ENCODE measurements around the gene NEK9.
A peak's percentile ranks its signal among the peaks of the same experiment; 100 is the strongest.
"Not testable (repeated sequence)": the region's sequence is repeated elsewhere in the genome, so short reads cannot be mapped to it uniquely, and the experiment has no call there.

Gene NEK9

DNA sequence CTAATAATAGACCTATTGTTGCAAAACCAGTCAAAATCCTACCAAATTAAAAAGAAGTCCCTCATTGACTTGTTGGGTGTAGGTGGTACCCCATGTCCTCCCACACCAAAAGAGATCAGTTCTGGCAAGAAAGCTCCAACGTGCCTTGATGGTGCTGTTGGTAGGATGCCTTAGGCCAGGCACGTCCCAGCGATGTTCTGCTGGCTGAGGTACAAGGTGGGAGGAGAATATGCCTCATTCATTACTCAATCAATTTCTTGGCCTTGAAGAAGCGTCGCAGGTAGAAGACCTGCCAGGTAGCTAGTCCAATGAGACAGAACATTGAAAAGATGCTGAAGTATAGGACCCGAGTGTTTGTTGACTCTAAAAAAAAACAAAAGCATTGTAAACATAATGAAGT, 7.8 kb upstream of the NEK9 start:
- DNase-seq = no peak
- TF ChIP-seq GATA1 (IDR thresholded peaks at IDR 0.05; ENCODE audit: low read depth, low read length) = no peak
- TF ChIP-seq POLR2A (IDR thresholded peaks at IDR 0.05; ENCODE audit: low read length) = no peak

- TF ChIP-seq POLR2A (IDR thresholded peaks at IDR 0.05; ENCODE audit: low read length) (no peak), GATA1 (IDR thresholded peaks at IDR 0.05; ENCODE audit: low read depth, low read length) (no peak)
- DNase-seq = no peak
Observed at GRCh38 chr14:75133597-75133996, 6.7 kb upstream of the NEK9 start.

DNA sequence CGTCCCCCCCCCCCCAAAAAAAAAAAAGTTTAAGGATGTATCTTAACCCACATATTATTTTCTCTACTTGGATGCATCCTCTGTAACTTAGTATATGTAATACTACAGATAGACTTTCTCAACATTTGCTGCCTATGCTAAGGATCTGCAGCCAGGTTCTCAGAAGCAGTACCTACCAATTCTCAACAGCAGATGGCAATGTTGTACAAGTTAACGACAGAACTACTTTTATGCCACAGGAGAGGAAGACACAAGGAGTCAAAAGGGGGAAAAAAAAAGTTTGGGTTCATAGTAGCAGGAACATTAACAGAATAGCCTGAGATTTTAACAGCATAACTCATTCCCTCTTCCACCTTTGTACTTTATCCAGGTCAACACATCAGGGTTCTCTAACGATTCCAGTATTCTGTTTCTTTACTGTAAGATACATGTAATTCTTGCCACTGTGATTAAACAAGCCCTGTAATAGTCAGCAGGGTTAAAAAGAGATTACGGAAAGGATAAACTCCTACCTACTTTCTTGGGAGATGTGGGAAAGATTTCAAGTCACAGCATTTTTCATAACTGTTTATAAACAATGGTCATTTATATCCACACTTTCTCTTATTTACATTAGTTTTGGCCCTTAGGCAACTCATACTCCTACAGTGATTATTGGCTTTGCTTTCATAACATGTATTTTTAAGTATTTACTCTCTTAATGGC, 5.7 kb upstream of the NEK9 start:
- TF ChIP-seq GATA1 (IDR thresholded peaks at IDR 0.05; ENCODE audit: low read depth, low read length) (no peak), POLR2A (IDR thresholded peaks at IDR 0.05; ENCODE audit: low read length) (no peak)
- DNase-seq = peak; percentile 78 to 91

- DNase-seq = no peak
- TF ChIP-seq POLR2A (IDR thresholded peaks at IDR 0.05; ENCODE audit: low read length) = no peak
- no peak for TF ChIP-seq GATA1 (IDR thresholded peaks at IDR 0.05; ENCODE audit: low read depth, low read length)
Observed at GRCh38 chr14:75128596-75128990, 1.7 kb upstream of the NEK9 start.

DNA sequence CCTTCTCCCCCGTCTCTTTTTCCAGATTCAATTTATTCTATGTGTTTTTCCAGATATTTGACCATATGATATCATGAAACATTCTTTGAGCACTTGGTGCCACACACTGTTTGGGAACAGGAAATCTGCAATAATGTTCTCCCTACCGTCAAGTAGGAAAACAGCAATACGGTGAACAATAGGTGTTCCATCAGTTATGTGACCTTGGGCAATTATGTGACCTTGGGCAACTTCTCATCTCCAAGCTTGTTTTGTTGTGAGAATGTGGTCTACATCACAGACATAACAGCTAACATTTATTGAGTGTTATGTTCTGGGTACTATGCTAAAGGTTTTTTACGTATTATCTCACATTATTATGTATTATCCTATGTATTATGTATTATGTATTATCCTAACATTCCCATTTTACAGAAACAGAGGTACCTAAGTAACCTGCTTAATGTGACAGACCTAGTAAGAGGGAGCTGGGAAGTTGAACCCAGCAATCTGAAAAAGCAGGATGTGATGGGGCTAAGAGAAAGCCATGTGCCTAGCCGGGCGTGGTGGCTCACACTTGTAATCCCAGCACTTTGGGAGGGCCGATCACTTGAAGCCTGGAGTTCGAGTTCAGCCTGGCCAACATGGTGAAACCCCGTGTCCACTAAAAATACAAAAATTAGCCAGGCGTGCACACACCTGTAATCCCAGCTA, 1.2 kb upstream of the NEK9 start:
- peak in 1 of 2 experiments; percentile 28 for DNase-seq
- no peak for TF ChIP-seq GATA1 (IDR thresholded peaks at IDR 0.05; ENCODE audit: low read depth, low read length)
- no peak for TF ChIP-seq POLR2A (IDR thresholded peaks at IDR 0.05; ENCODE audit: low read length)

GRCh38 chr14:75127474-75127820, 599 bp upstream of the NEK9 start:
- DNase-seq = not testable (repeated sequence)

DNA sequence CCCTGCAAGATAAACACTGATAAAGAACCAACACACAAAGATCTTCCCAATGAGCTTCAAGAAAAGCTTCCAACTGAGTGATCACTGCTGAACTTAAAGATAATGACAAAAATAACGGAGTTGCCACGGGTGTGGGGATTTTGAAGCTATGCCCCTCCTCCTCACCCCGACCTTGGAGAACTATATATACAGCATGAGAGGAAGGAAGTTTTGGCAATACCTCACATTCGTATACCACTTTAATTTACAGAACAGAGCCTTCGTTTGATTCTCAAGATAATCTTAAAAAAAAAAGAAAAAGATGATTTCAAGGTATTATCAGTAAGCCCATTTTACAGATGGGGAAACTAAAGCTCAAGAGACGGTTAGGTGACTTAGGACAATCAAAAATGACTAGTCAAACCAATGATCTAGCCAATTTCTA, 715 bp downstream of the NEK9 start:
- DNase-seq = peak in 1 of 2 experiments; percentile 58
- no peak for TF ChIP-seq POLR2A (IDR thresholded peaks at IDR 0.05; ENCODE audit: low read length)
- no peak for TF ChIP-seq GATA1 (IDR thresholded peaks at IDR 0.05; ENCODE audit: low read depth, low read length)

DNA sequence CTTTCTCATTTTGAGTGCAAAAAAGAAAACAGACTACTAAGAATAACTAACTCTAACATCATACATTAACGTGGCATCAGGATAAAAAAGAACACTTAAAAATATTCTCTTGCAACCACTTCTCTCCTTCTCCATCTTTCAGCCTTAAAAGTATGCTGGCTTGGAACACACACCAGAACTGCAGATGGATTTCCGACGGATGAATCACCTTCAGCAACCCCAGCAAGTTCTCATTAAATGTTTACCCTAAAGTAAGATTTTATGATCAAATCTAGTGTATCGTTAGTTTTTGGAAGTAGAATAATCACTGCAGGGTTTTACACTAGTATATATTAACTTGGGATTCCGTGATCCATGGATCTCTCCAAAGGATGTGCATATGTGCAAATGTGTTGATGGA, 1.2 kb downstream of the NEK9 start:
- DNase-seq = peak in 1 of 2 experiments; percentile 26
- TF ChIP-seq POLR2A (IDR thresholded peaks at IDR 0.05; ENCODE audit: low read length) (no peak), GATA1 (IDR thresholded peaks at IDR 0.05; ENCODE audit: low read depth, low read length) (no peak)

- DNase-seq = peak; percentile 43 to 48
- TF ChIP-seq GATA1 (IDR thresholded peaks at IDR 0.05; ENCODE audit: low read depth, low read length) (no peak), POLR2A (IDR thresholded peaks at IDR 0.05; ENCODE audit: low read length) (no peak)
Observed at GRCh38 chr14:75123991-75124390, 2.9 kb downstream of the NEK9 start.

GRCh38 chr14:75121552-75121951, 5.3 kb downstream of the NEK9 start:
- DNase-seq = no peak
- TF ChIP-seq POLR2A (IDR thresholded peaks at IDR 0.05; ENCODE audit: low read length) = no peak
- TF ChIP-seq GATA1 (IDR thresholded peaks at IDR 0.05; ENCODE audit: low read depth, low read length) = no peak

- no peak for TF ChIP-seq GATA1 (IDR thresholded peaks at IDR 0.05; ENCODE audit: low read depth, low read length)
- no peak for TF ChIP-seq POLR2A (IDR thresholded peaks at IDR 0.05; ENCODE audit: low read length)
- DNase-seq = no peak
Observed at GRCh38 chr14:75120541-75121291, 6.1 kb downstream of the NEK9 start.

DNA sequence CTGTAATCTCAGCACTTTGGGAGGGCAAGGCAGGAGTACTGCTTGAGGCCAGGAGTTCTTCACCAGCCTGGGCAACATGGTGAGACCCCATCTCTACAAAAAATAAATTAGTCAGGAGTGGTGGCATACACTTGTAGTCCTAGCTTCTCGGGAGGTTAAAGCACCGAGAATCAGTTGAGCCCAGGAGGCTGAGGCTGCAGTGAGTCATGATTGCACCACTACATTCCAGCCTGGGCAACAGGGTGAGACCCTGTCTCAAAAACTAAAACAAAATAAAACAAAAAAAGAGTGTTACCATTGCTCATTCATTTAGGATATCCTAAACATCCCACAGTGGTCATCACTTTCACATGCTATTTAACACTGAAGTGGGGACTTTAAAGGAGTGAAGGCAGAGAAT, 7.8 kb downstream of the NEK9 start:
- no peak for DNase-seq
- no peak for TF ChIP-seq POLR2A (IDR thresholded peaks at IDR 0.05; ENCODE audit: low read length)
- TF ChIP-seq GATA1 (IDR thresholded peaks at IDR 0.05; ENCODE audit: low read depth, low read length) = no peak

DNA sequence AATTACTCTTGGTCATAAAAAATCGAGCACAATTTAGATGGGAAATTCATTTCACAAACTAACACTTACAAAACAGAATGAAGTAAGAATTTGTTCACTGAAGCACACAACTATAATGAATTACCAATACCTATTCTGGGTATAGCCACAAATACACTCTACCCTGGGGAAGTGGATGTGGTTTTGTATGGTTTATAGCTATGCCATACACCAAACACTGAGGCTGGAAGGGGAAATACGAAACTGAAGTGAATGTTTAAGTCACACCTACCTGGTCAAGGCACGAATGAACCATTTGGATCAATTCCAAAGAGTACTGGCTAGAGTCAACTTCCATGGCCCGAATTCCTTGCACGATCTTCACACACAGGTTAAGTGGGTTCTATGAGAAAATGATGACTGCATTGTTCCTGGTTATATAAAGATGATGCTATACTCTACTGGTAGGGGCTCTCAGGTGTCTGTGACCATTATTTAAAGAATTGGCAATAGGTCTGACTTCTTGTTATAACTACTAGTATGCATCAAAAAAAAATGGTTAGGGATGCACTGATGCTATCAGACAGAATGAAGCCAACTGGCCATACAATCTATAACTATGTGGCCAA, 12.8 kb downstream of the NEK9 start:
- no peak for DNase-seq

GRCh38 chr14:75109877-75110276, 17.0 kb downstream of the NEK9 start:
- no peak for TF ChIP-seq GATA1 (IDR thresholded peaks at IDR 0.05; ENCODE audit: low read depth, low read length)
- no peak for TF ChIP-seq POLR2A (IDR thresholded peaks at IDR 0.05; ENCODE audit: low read length)
- DNase-seq = no peak

More for the DNA sequence above, 12.8 kb downstream of the NEK9 start:
- TF ChIP-seq GATA1 (IDR thresholded peaks at IDR 0.05; ENCODE audit: low read depth, low read length) (no peak), POLR2A (IDR thresholded peaks at IDR 0.05; ENCODE audit: low read length) (no peak)
